ENCODE data around the gene SCN10A. TPM values are rescaled to one million over a fixed set of nuclear protein-coding genes. Genes with fewer than 3 reads are reported as not detected.

The SCN10A gene
- total RNA-seq, 2 experiments from 2014 or later = not detected

DNA sequence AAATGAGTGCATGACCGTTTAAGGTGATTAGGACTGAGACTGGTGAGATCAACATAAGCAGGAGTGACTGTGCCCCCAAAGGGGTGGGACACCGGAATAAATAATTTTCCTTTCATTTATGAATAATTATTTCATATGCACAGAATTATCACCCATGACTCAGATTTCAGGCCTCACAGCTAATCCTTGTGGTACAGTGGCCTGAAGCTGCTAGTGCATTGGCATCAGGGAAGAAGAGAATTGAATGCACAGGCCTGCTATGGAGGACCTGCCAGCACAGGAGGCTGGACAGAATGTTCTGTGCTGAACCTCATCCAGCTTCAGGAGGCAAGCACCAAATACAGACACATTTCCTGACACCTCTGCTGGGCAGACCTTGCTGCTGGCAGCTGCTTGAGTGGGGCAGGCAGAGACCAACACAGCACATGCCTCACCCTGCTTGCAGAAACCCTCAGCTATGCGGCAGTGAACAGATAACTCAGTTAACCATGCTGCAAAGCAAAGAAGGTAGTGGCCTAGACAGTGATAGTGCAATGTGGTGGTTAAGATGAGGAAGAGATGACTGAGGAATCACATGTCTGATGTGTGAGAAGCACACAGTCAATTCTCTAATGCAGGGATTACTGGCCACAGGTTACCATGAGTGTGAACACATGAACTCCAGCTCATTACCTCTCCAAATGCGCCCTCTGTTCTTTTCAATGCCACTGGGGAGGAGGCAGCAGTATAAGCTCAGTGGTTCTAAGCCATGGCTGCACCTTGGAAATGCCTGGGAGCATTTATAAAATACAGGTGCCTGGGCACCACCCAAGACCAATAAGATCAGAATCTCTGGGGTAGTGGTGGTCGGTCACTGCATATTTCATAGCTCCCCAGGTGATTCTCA, 98.4 kb downstream of the SCN10A start:
- peaks cover 4% of the 10 kb centered on the region for H3K27me3 Mint-ChIP-seq
- no peaks in the 10 kb centered on the region for H3K9me3 Mint-ChIP-seq
- no peaks in the 10 kb centered on the region for H3K36me3 Mint-ChIP-seq
- no peak overlapping the region for H3K27ac Mint-ChIP-seq
- H3K4me3 Mint-ChIP-seq = no peak overlapping the region
- no peaks in the 10 kb centered on the region for H3K4me1 Mint-ChIP-seq
- no peak for DNase-seq

DNA sequence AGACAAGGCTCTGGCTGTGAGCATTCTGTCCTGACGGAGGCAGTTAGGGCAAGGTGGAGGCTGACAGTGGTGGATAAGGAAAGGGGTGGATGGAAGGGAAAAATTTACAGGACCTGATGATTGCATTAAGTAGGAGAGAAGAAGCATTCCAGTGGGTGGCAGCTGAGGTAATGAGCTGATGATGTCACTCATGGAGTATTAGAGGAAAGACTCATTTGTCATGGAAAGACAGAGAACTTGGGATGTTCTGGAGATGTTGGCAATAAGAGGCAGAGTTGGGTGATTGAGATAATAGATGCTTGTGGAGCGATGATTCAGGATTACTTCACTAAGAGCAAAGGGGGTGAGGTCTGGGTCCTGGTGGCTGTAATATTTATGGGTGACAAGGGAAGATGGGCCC, 102.9 kb downstream of the SCN10A start:
- Mint-ChIP-seq H3K4me1 (no peaks in the 10 kb centered on the region), H3K27me3 (peaks cover 22% of the 10 kb centered on the region), H3K36me3 (no peaks in the 10 kb centered on the region), H3K4me3 (no peak overlapping the region), H3K9me3 (no peaks in the 10 kb centered on the region), H3K27ac (no peak overlapping the region)
- no peak for DNase-seq

DNA sequence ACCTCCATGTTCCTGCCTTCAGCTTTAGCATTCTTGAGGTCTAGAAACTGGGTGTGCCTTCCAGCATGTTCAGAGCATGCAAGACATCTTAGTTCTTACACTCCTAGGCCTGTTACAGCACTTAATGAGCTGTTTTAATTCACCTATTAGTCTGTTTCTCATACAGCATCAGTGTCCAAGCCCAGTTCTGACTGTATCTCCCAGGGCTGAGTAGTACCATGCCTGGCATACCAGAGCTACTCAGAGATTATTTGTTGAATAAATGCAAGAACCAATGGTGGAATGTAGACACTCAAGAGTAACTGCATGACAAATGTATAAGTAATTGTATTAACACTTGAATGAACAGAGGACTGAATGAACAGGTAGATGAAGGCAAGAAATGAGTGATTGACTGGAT, 104.7 kb downstream of the SCN10A start:
- no peak for DNase-seq
- Mint-ChIP-seq H3K36me3 (no peaks in the 10 kb centered on the region), H3K27ac (no peak overlapping the region), H3K4me1 (no peaks in the 10 kb centered on the region), H3K27me3 (peaks cover 34% of the 10 kb centered on the region), H3K9me3 (no peaks in the 10 kb centered on the region), H3K4me3 (no peak overlapping the region)

DNA sequence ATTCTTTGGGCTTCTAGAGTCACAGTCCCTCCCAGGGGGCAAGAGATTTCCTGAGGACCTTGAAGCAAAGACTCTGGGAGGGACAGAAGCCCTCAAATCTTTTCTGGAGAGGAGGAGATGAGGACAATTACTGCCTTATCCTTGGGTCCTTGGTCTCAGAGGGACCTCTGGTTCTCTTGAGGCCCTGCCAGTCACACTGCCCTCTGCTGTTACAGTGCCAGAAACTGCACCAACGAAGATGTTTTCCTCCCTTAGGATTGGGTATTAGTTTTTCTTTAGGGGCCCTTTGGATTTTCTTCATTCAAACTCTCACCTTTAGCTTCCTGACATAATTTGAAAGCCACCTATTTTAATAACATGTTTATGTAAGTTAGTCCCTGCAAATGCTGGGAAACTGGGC, 108.3 kb downstream of the SCN10A start:
- no peaks in the 10 kb centered on the region for H3K36me3 Mint-ChIP-seq
- no peak overlapping the region for H3K4me3 Mint-ChIP-seq
- H3K4me1 Mint-ChIP-seq = no peaks in the 10 kb centered on the region
- no peaks in the 10 kb centered on the region for H3K9me3 Mint-ChIP-seq
- H3K27ac Mint-ChIP-seq = no peak overlapping the region
- peaks cover 35% of the 10 kb centered on the region for H3K27me3 Mint-ChIP-seq
- DNase-seq = no peak

DNA sequence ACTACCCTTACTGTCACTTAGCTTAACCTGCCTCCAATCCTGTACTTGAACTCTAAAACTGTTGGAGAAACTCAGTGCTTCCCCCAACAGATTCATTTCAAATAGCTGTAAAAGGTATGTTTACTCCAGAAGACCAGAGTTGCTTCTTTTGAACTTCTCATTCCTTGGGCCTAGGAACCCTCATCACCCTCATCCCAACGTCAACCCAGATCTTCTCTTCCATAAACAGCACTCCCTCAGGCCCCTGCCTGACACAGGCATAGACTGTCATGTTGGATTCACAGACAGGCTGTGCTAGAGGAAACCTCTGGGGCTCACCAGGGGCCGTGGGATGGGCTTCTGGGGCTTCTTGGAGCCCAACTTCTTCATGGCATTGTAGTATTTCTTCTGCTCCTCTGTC, 109.1 kb downstream of the SCN10A start:
- Mint-ChIP-seq H3K4me1 (no peaks in the 10 kb centered on the region), H3K27me3 (peaks cover 35% of the 10 kb centered on the region), H3K27ac (no peak overlapping the region), H3K36me3 (no peaks in the 10 kb centered on the region), H3K9me3 (no peaks in the 10 kb centered on the region), H3K4me3 (no peak overlapping the region)
- no peak for DNase-seq

DNA sequence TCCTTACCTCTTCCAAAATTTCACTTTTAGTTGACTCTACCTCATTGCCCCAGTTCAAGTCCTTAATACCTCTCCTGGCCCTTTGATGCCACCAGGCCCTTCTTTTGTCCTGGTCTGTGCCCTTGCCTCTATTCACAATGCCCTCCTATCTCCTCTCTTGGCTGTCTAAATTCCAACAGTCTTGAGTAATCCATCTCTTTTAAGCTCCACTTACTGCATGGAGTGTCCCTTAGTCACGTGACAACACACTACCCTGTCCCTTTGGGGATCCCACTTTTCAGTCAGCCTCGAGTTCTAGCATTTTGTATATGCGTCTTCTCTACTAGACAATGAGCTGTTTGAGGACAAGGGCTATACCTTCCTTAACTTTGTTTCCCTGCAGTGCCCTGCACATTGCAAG, 113.8 kb downstream of the SCN10A start:
- no peak overlapping the region for H3K4me3 Mint-ChIP-seq
- no peaks in the 10 kb centered on the region for H3K4me1 Mint-ChIP-seq
- no peaks in the 10 kb centered on the region for H3K9me3 Mint-ChIP-seq
- DNase-seq = no peak
- no peaks in the 10 kb centered on the region for H3K36me3 Mint-ChIP-seq
- H3K27me3 Mint-ChIP-seq = peaks cover 11% of the 10 kb centered on the region
- no peak overlapping the region for H3K27ac Mint-ChIP-seq

DNA sequence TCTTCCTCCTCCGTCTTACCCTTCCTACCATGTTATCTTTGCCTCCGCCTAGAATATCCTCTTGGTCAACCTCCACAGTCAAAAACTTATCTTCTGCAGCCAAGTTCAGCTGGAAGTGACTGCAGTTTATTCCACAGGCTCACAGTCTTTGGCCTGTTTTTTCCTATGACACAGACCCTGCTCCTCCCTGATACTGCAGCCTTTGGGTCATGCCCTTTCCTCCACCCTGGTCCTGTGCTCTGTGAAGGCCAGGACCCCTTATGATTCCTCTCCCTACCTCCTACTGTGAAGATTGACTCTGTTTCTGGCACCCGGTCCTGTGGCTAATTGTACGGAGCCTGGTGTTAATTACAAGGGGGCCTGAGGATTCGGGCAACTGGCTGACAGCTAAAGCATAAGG, 117.3 kb downstream of the SCN10A start:
- no peak for DNase-seq
- Mint-ChIP-seq H3K36me3 (no peaks in the 10 kb centered on the region), H3K27ac (no peak overlapping the region), H3K4me1 (no peaks in the 10 kb centered on the region), H3K9me3 (no peaks in the 10 kb centered on the region), H3K27me3 (peaks cover 4% of the 10 kb centered on the region), H3K4me3 (no peak overlapping the region)

DNA sequence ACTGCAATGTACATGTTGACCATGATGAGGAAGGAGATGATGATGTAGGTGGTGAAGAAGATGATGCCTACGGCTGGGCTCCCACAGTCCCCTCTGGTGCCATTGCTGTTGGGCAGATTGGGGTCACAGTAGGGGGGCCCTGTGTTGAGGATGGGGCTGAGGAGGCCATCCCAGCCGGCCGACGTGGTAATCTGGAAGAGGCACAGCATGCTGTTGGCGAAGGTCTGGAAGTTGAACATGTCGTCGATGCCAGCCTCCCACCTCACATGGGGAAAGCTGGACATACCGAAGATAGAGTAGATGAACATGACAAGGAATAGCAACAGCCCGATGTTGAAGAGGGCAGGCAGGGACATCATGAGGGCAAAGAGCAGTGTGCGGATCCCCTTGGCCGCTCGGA, 118.0 kb downstream of the SCN10A start:
- Mint-ChIP-seq H3K27me3 (peaks cover 4% of the 10 kb centered on the region), H3K4me1 (no peaks in the 10 kb centered on the region), H3K36me3 (no peaks in the 10 kb centered on the region), H3K4me3 (no peak overlapping the region), H3K9me3 (no peaks in the 10 kb centered on the region), H3K27ac (no peak overlapping the region)
- no peak for DNase-seq

DNA sequence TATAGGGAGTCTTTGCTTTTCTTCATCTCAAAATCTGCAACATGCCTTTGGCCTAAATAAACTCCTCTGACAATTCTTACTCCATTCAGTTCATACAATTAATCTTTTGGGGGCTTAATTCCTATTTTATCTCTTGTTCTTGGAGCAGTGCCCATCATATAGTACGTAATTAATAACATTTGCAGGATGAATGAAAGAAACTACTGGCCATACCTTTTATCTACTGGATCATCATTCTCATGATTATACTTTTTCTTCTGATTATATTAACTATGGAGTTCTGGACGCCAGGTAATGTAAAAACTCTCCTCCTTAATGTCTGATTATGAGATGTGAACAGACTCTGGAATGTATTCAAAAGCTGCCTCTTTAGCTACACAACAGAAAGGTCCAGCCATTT, 120.0 kb downstream of the SCN10A start:
- H3K4me1 Mint-ChIP-seq = no peaks in the 10 kb centered on the region
- no peak overlapping the region for H3K27ac Mint-ChIP-seq
- H3K27me3 Mint-ChIP-seq = peaks cover 4% of the 10 kb centered on the region
- no peak for DNase-seq
- no peak overlapping the region for H3K4me3 Mint-ChIP-seq
- no peaks in the 10 kb centered on the region for H3K36me3 Mint-ChIP-seq
- H3K9me3 Mint-ChIP-seq = no peaks in the 10 kb centered on the region

DNA sequence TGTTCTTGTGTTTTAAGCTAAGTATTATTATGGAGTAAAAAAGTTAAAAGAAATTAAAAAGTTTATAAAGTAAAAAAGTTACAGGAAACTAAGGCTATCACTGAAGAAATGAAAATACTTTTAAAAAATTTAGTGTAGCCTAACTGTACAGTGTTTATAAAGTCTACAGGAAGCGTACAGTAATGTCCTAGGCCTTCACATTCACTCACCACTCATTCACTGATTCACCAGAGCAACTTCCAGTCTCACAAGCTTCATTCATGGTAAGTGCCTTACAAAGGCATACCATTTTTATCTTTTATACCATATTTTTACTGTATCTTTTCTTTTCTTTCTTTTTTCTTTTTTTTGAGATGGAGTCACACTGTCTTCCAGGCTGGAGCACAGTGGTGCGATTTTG, 125.8 kb downstream of the SCN10A start:
- H3K4me1 Mint-ChIP-seq = no peaks in the 10 kb centered on the region
- H3K36me3 Mint-ChIP-seq = no peaks in the 10 kb centered on the region
- H3K4me3 Mint-ChIP-seq = no peak overlapping the region

DNA sequence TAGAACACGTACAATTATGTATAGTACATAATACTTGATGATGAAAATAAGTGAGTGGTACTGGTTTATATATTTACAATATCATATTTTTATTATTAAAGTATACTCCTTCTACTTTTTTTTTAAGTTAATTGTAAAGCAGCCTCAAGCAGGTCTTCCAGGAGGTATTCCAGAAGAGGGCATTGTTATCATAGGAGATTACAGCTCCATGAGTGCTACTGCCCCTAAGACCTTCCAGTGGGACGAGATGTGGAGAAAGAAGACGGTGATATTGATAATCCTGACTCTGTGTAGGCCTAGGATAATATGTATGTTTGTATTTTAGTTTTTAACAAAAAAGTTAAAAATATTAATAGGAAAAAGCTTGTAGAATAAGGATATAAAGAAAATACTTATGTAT, 126.2 kb downstream of the SCN10A start:
- no peaks in the 10 kb centered on the region for H3K4me1 Mint-ChIP-seq

More for the DNA sequence above, 125.8 kb downstream of the SCN10A start:
- Mint-ChIP-seq H3K27ac (no peak overlapping the region), H3K9me3 (no peaks in the 10 kb centered on the region), H3K27me3 (peaks cover 4% of the 10 kb centered on the region)
- DNase-seq = no peak

DNA sequence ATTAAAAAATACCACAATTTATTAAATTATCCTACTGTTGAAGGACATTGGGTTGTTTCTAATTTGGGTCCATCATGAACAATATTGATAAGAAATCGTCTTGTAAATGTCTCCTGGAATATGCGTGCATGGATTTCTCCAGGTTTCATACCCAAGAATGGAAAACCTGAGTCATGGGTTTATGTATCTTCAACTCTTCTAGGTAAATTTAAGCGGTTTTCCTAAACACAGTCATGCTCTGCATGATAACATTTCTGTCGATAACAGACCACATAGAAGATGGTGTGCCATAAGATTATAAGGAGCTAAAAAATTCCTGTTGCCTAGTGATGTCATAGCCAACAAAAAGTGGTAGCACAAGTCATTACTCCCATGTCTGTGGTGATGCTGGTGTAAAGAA, 126.7 kb downstream of the SCN10A start:
- H3K36me3 Mint-ChIP-seq = no peaks in the 10 kb centered on the region
- H3K4me3 Mint-ChIP-seq = no peak overlapping the region
- H3K27me3 Mint-ChIP-seq = no peaks in the 10 kb centered on the region
- H3K27ac Mint-ChIP-seq = no peak overlapping the region
- H3K4me1 Mint-ChIP-seq = no peaks in the 10 kb centered on the region
- DNase-seq = no peak
- H3K9me3 Mint-ChIP-seq = no peaks in the 10 kb centered on the region

More for the DNA sequence above, 126.2 kb downstream of the SCN10A start:
- H3K27ac Mint-ChIP-seq = no peak overlapping the region
- no peak overlapping the region for H3K4me3 Mint-ChIP-seq
- DNase-seq = no peak
- H3K9me3 Mint-ChIP-seq = no peaks in the 10 kb centered on the region
- H3K27me3 Mint-ChIP-seq = peaks cover under 1% of the 10 kb centered on the region
- H3K36me3 Mint-ChIP-seq = no peaks in the 10 kb centered on the region

DNA sequence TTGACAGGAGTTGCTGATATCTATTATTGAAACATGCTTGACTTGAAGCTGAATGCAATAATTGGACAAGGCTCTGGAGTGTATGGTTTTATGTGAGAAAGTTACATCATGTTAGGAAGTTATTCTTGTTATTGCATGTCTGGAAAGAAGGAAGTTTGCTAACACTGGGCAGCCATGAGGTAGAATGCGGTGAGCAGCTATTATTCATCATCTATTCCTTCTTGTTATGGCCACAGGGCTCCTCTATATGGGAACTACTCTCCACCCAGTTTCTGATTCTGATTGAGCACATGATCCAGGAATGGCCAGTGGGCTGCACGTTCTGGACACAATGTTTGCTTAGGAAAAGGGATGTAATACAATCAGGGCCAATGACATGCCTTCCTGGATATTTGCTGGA, 128.7 kb downstream of the SCN10A start:
- Mint-ChIP-seq H3K27ac (no peak overlapping the region), H3K4me1 (no peaks in the 10 kb centered on the region), H3K27me3 (no peaks in the 10 kb centered on the region), H3K4me3 (no peak overlapping the region), H3K9me3 (no peaks in the 10 kb centered on the region), H3K36me3 (no peaks in the 10 kb centered on the region)
- DNase-seq = no peak

DNA sequence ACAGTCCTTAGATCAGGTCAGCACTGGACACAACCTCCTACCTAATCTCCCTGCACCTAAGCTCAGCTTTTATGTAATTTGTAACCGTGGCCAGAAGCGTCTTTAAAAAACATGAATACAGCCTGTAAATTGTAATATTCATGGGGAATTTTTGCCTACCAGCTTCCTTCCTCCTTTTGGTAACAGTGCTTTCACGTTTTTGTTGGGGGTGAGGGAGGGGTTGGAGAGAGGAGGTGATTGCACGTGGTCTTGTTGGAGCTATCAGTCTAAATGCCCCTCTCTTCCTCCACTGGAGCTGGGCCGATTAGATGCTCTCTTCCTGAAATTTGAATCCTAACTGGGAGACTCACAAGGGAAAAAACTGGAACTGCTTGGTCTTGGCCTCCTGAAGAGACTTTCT, 131.5 kb downstream of the SCN10A start:
- Mint-ChIP-seq H3K27ac (no peak overlapping the region), H3K4me3 (no peak overlapping the region), H3K9me3 (no peaks in the 10 kb centered on the region), H3K36me3 (no peaks in the 10 kb centered on the region), H3K27me3 (peaks cover 7% of the 10 kb centered on the region), H3K4me1 (no peaks in the 10 kb centered on the region)
- no peak for DNase-seq

DNA sequence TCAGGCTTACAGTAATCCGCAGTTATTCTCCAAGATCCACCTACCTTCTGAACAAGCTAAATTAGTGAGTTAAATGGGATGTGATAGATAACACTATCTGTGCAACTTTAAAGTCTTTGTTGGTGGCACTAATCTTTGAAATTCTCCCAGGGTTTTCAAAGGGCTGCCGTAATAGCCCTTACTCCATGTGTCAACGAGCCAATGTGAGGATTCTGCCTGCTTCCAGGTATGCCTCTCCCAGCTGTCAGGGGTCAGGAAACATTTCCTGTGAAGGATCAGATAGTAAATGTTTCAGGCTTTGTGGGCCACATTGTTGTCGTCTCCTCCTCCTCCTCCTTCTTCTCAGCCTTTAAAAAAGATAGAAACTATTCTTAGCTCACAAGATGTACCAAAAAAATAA, 146.3 kb downstream of the SCN10A start:
- DNase-seq = no peak
- Mint-ChIP-seq H3K36me3 (no peaks in the 10 kb centered on the region), H3K4me1 (no peaks in the 10 kb centered on the region), H3K9me3 (no peaks in the 10 kb centered on the region), H3K27ac (no peak overlapping the region), H3K27me3 (peaks cover 20% of the 10 kb centered on the region), H3K4me3 (no peak overlapping the region)

DNA sequence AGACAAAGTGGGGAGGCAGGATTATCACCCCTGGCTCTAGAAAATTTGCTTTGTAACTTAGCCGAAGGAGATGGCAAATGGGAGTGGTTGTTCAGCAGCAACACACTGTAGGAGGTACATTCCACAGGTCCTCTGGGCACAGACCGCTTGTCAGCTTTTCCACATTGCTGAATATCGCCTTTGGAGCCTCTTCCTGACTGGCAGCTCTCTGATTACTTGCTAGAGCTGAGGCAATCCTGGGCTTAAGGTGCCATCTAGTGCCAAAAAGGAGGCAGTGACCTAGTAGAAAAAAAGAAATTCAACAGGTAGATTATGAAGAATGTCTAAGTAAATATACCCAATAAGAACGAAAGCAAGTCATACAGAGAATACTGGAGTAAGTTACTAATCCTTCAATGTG, 153.5 kb downstream of the SCN10A start:
- no peaks in the 10 kb centered on the region for H3K4me1 Mint-ChIP-seq
- H3K4me3 Mint-ChIP-seq = no peak overlapping the region
- H3K36me3 Mint-ChIP-seq = no peaks in the 10 kb centered on the region
- DNase-seq = no peak
- H3K9me3 Mint-ChIP-seq = peaks cover 18% of the 10 kb centered on the region
- peaks cover 26% of the 10 kb centered on the region for H3K27me3 Mint-ChIP-seq
- H3K27ac Mint-ChIP-seq = no peak overlapping the region

Measured in activated naive CD8-positive, alpha-beta T cell treated with anti-CD3 and anti-CD28 coated beads for 36 hours (primary cell).